ENCODE data around the gene THY1. TPM values are rescaled to one million over a fixed set of nuclear protein-coding genes. Genes with fewer than 3 reads are reported as not detected.
A peak's percentile ranks its signal among the peaks of the same experiment; 100 is the strongest.

THY1 gene
- total and polyA plus RNA-seq, 9 of the 15 experiments (the other 6 are each of a cell fraction or from before 2014, with no cell fraction given): 0.07 to 0.40 (median 0.16) TPM; not detected in 5

DNA sequence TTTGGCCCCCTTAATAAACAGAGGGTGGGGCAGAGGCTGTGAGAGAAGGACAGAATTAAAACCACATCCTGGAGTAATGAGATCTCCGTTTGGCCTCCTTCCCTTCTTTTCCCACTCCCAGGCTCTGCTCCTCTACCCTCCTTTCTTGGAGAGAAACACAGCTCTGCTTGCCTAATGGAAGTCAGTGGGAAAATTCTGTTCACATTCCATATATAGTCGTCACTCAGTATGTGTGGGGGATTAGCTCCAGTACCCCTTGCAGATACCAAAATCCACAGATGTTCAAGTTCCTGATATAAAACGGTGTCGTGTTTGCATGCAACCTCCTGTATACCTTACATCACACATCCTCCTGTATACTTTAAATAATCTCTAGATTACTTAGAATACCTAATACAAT, 37.6 kb upstream of the THY1 start:
- Histone ChIP-seq H3K79me2 (ENCODE audit: control insufficient read depth, insufficient read depth, low read length) (no peaks in the 10 kb centered on the region), H3K4me2 (ENCODE audit: insufficient read depth, low read length) (no peak overlapping the region), H3K9ac (ENCODE audit: insufficient read depth in 1 of 2, low read depth in 2 of 2, low read length in 2 of 2) (peak overlapping the region in 1 of 2 experiments; percentile 58; a peak in 1 of 4 replicates), H3K27ac (ENCODE audit: extremely low read depth, low read depth, low read length) (no peak overlapping the region), H3K27me3 (ENCODE audit: control insufficient read depth in 2 of 2, insufficient read depth in 2 of 2, low read length in 2 of 2) (no peaks in the 10 kb centered on the region), H3K36me3 (ENCODE audit: control insufficient read depth, insufficient read depth, low read length) (no peaks in the 10 kb centered on the region), H3K4me3 (no peak overlapping the region), H4K20me1 (replicated peaks; ENCODE audit: control insufficient read depth, insufficient read depth, low read length) (no peaks in the 10 kb centered on the region), H3K9me3 (replicated peaks; ENCODE audit: control insufficient read depth, insufficient read depth, low read depth, low read length) (no peaks in the 10 kb centered on the region), H3K9me1 (ENCODE audit: control insufficient read depth, insufficient read depth, low read length) (no peaks in the 10 kb centered on the region), H3K4me1 (replicated peaks in 1 of 2; ENCODE audit: control insufficient read depth in 2 of 2, insufficient read depth in 2 of 2, low read length in 2 of 2) (peaks cover 4 to 9% of the 10 kb centered on the region in 2 experiments; a peak in 3 of 5 replicates), H2AFZ (ENCODE audit: low read depth, low read length) (0 out of 2 replicates have a peak overlapping the region, but pooled peaks have one; percentile 32)
- ChIA-PET CTCF (ENCODE audit: low intra/inter-chr PET ratio) (no interaction called here), POLR2A (no interaction called here)
- TF ChIP-seq RBM34 (IDR thresholded peaks at IDR 0.05; ENCODE audit: borderline replicate concordance, insufficient read depth, low read length) (no peak), ZKSCAN8 (CRISPR knock-in tag; IDR thresholded peaks at IDR 0.05) (peak; percentile 76; the same call in 1 of the 2 replicates)
- 22% methylated on average over 4 of the region's 4 CpGs for WGBS (ENCODE audit: insufficient coverage, low coverage, missing lambda C conversion rate)
- in situ Hi-C loops (cut with MboI): no loop called here
- BruUV-seq (replicated peaks): no TSS peak
- no peak for FAIRE-seq
- intact Hi-C loops (cut with micrococcal nuclease): no loop called here
- no peak for DNase-seq (ENCODE audit: extremely low read depth in 1 of 4, low spot score in 3 of 4)
- 0 out of 3 replicates have a peak, but pooled peaks have one; percentile 20 for ATAC-seq

- no peaks in the 10 kb centered on the region for H4K20me1 ChIP-seq (replicated peaks; ENCODE audit: control insufficient read depth, insufficient read depth, low read length)
- DNase-seq (ENCODE audit: extremely low read depth in 1 of 4, low spot score in 3 of 4) (no peak), ATAC-seq (peak; percentile 69), FAIRE-seq (no peak)
- H3K4me1 ChIP-seq (replicated peaks in 1 of 2; ENCODE audit: control insufficient read depth in 2 of 2, insufficient read depth in 2 of 2, low read length in 2 of 2): peaks cover 4 to 9% of the 10 kb centered on the region in 2 experiments; a peak in 3 of 5 replicates
- ChIA-PET CTCF (ENCODE audit: low intra/inter-chr PET ratio) (no interaction called here), POLR2A (interaction anchor here (1.4 kb wide), 1 partner anchor 18 kb away, joined by 6 read pairs; no protein-coding TSS in a partner anchor)
- H3K9me1 ChIP-seq (ENCODE audit: control insufficient read depth, insufficient read depth, low read length): no peaks in the 10 kb centered on the region
- 46% methylated on average over 9 of the region's 11 CpGs for WGBS (ENCODE audit: insufficient coverage, low coverage, missing lambda C conversion rate)
- H3K27ac ChIP-seq (ENCODE audit: extremely low read depth, low read depth, low read length): no peak overlapping the region
- intact Hi-C loops (cut with micrococcal nuclease) (no loop called here), in situ Hi-C loops (cut with MboI) (no loop called here)
- H3K9ac ChIP-seq (ENCODE audit: insufficient read depth in 1 of 2, low read depth in 2 of 2, low read length in 2 of 2): peak overlapping the region in 1 of 2 experiments; percentile 58; a peak in 2 of 4 replicates
- no peaks in the 10 kb centered on the region for H3K27me3 ChIP-seq (ENCODE audit: control insufficient read depth in 2 of 2, insufficient read depth in 2 of 2, low read length in 2 of 2)
- H3K9me3 ChIP-seq (replicated peaks; ENCODE audit: control insufficient read depth, insufficient read depth, low read depth, low read length): no peaks in the 10 kb centered on the region
- BruUV-seq (replicated peaks): no TSS peak
- H3K4me2 ChIP-seq (ENCODE audit: insufficient read depth, low read length): no peak overlapping the region
- TF ChIP-seq PHB (CRISPR knock-in tag; IDR thresholded peaks at IDR 0.05) (no peak), TRIM25 (IDR thresholded peaks at IDR 0.05; ENCODE audit: borderline replicate concordance) (no peak), XRCC5 (IDR thresholded peaks at IDR 0.05; ENCODE audit: low read depth, low read length) (no peak), HNRNPH1 (optimal IDR thresholded peaks at IDR 0.05; ENCODE audit: low read depth, low read length) (no peak), PHB2 (IDR thresholded peaks at IDR 0.05; ENCODE audit: low read depth) (no peak), DACH1 (IDR thresholded peaks at IDR 0.05; ENCODE audit: partially characterized antibody) (no peak), TAF7 (tag; IDR thresholded peaks at IDR 0.05) (no peak), CTCFL (IDR thresholded peaks at IDR 0.05; ENCODE audit: borderline replicate concordance, insufficient read depth, low read depth, low read length, poor library complexity, severe bottlenecking) (no peak), POU5F1 (IDR thresholded peaks at IDR 0.05; ENCODE audit: borderline replicate concordance, low read depth, low read length, partially characterized antibody) (no peak), NFRKB (IDR thresholded peaks at IDR 0.05; ENCODE audit: low read depth) (no peak), RBM25 (IDR thresholded peaks at IDR 0.05; ENCODE audit: low read depth, low read length, severe bottlenecking) (no peak)
- no peaks in the 10 kb centered on the region for H3K36me3 ChIP-seq (ENCODE audit: control insufficient read depth, insufficient read depth, low read length)
- no peak overlapping the region for H3K4me3 ChIP-seq
- H3K79me2 ChIP-seq (ENCODE audit: control insufficient read depth, insufficient read depth, low read length): no peaks in the 10 kb centered on the region
- H2AFZ ChIP-seq (ENCODE audit: low read depth, low read length): no peak overlapping the region
Observed at GRCh38 chr11:119460097-119460496, 37.1 kb upstream of the THY1 start.
